CD4-positive, CD25-positive, alpha-beta regulatory T cell (primary cell): ENCODE results near the gene PAX9. TPM values are rescaled to one million over a fixed set of nuclear protein-coding genes. Genes with fewer than 3 reads are reported as not detected.

ENCODE experiments used
- ATAC-seq, 2 donors: fragments of 150-1000 bp; cut with Tn5 transposase; one replicate each; pipeline ENCODE4 v1.10.0; 2021; ENCODE audit warnings: low read depth in 2 of 2, moderate number of reproducible peaks in 2 of 2, moderate library complexity in 1 of 2
- DNase-seq, 3 donors: peaks; one replicate each; pipeline versions ENCODE4 v3.0.0 to v3.0.0-alpha.2; 2012 to 2022; ENCODE audit warnings: mixed read lengths in 1 of 3
- H3K27ac ChIP-seq: one replicate; pipeline ENCODE4 v1.7.0; 2013; ENCODE audit warnings: mild to moderate bottlenecking, low read length; ENCODE audit not compliant: insufficient read depth, poor library complexity, severe bottlenecking
- H3K27me3 ChIP-seq: one replicate; pipeline ENCODE4 v1.7.0; 2013; ENCODE audit warnings: low read length; ENCODE audit not compliant: control insufficient read depth, insufficient read depth
- H3K36me3 ChIP-seq: one replicate; pipeline ENCODE4 v1.7.0; 2013; ENCODE audit warnings: mild to moderate bottlenecking, low read length, moderate library complexity; ENCODE audit not compliant: control insufficient read depth, insufficient read depth
- H3K4me1 ChIP-seq: 2 replicates; pipeline ENCODE4 v1.7.0; 2013; ENCODE audit warnings: mild to moderate bottlenecking, low read length; ENCODE audit not compliant: insufficient read depth, control insufficient read depth, poor library complexity, severe bottlenecking
- H3K4me3 ChIP-seq: one replicate; pipeline ENCODE4 v1.7.0; 2013; ENCODE audit warnings: low read depth, mild to moderate bottlenecking, low read length, moderate library complexity
- H3K9me3 ChIP-seq, 2 experiments: 1 replicate in 1 of 2; 2 replicates in 1 of 2; pipeline ENCODE4 v1.7.0; 2013; ENCODE audit warnings: low read length in 2 of 2, mild to moderate bottlenecking in 1 of 2, moderate library complexity in 1 of 2; ENCODE audit not compliant: control insufficient read depth in 2 of 2
- H3K27ac Mint-ChIP-seq, 3 donors: one replicate each; pipeline ENCODE4 v1.8.0; 2020 to 2022; ENCODE audit warnings: mild to moderate bottlenecking in 3 of 3, mixed read lengths in 3 of 3, moderate library complexity in 2 of 3
- H3K27me3 Mint-ChIP-seq: one replicate; pipeline ENCODE4 v1.8.0; 2022; ENCODE audit warnings: mild to moderate bottlenecking, mixed read lengths
- H3K36me3 Mint-ChIP-seq: one replicate; pipeline ENCODE4 v1.8.0; 2020; ENCODE audit warnings: mixed read lengths
- H3K4me1 Mint-ChIP-seq, 4 donors: one replicate each; pipeline ENCODE4 v1.8.0; 2020 to 2022; ENCODE audit warnings: mixed read lengths in 4 of 4, mild to moderate bottlenecking in 1 of 4
- H3K4me3 Mint-ChIP-seq, 4 donors: one replicate each; pipeline ENCODE4 v1.8.0; 2020 to 2022; ENCODE audit warnings: mild to moderate bottlenecking in 4 of 4, mixed read lengths in 4 of 4, moderate library complexity in 3 of 4
- H3K9me3 Mint-ChIP-seq, 7 donors: one replicate each; pipeline ENCODE4 v1.8.0; 2020 to 2022; ENCODE audit warnings: mixed read lengths in 7 of 7, mild to moderate bottlenecking in 3 of 7, moderate library complexity in 2 of 7
- polyA plus RNA-seq, 4 donors: library from polyadenylated mRNA; unstranded; fragments of 300-500 nt; fragmentation: Illumina TruSeq; gene quantifications; one replicate each; pipeline ENCODE4 v1.2.3, GENCODE V29; 2021
- total RNA-seq: library from RNA; stranded (reverse); gene quantifications from one replicate; pipeline ENCODE4 v1.2.3, GENCODE V29; 2022

PAX9 gene
- total and polyA plus RNA-seq, 5 donors from 2014 or later = 0.14 to 0.46 (median 0.42) TPM; not detected in 1

GRCh38 chr14:36662543-36663403 is 1.1 kb downstream of the PAX9 start:
- Mint-ChIP-seq H3K36me3 (no peaks in the 10 kb centered on the region), H3K9me3 (peaks cover 0 to 13% (median 3%) of the 10 kb centered on the region in 7 donors), H3K4me3 (peak overlapping the region; percentile 21 to 65 (median 49)), H3K27me3 (peaks cover 89% of the 10 kb centered on the region), H3K4me1 (peaks cover 0 to 47% (median 30%) of the 10 kb centered on the region in 4 donors), H3K27ac (no peak overlapping the region)
- DNase-seq (no peak), ATAC-seq (no peak)
- Histone ChIP-seq H3K36me3 (no peaks in the 10 kb centered on the region), H3K27me3 (peaks cover 49% of the 10 kb centered on the region), H3K27ac (no peak overlapping the region), H3K4me3 (no peak overlapping the region), H3K4me1 (peaks cover 24% of the 10 kb centered on the region), H3K9me3 (peaks cover 0 to 2% of the 10 kb centered on the region in 2 experiments)

GRCh38 chr14:36663404-36664321 is 2.0 kb downstream of the PAX9 start:
- ATAC-seq = no peak
- peaks cover 0 to 2% of the 10 kb centered on the region in 2 experiments for H3K9me3 ChIP-seq

GRCh38 chr14:36664322-36665193 is 2.9 kb downstream of the PAX9 start:
- Mint-ChIP-seq H3K4me3 (peak overlapping the region; percentile 15 to 75 (median 70)), H3K9me3 (peaks cover 0 to 9% (median 3%) of the 10 kb centered on the region in 7 donors), H3K27ac (no peak overlapping the region), H3K27me3 (peaks cover 75% of the 10 kb centered on the region), H3K4me1 (peaks cover 0 to 39% (median 26%) of the 10 kb centered on the region in 4 donors), H3K36me3 (no peaks in the 10 kb centered on the region)
- peaks cover 53% of the 10 kb centered on the region for H3K27me3 ChIP-seq
- DNase-seq = no peak
- no peak overlapping the region for H3K4me3 ChIP-seq
- H3K27ac ChIP-seq = no peak overlapping the region
- H3K36me3 ChIP-seq = no peaks in the 10 kb centered on the region
- peaks cover 22% of the 10 kb centered on the region for H3K4me1 ChIP-seq
- no peak for ATAC-seq
- H3K9me3 ChIP-seq = peaks cover 0 to 2% of the 10 kb centered on the region in 2 experiments

More at GRCh38 chr14:36663404-36664321, 2.0 kb downstream of the PAX9 start:
- Histone ChIP-seq H3K27ac (no peak overlapping the region), H3K36me3 (no peaks in the 10 kb centered on the region), H3K4me3 (no peak overlapping the region), H3K4me1 (peaks cover 22% of the 10 kb centered on the region), H3K27me3 (peaks cover 52% of the 10 kb centered on the region)
- Mint-ChIP-seq H3K4me3 (peak overlapping the region; percentile 4 to 72 (median 62)), H3K4me1 (peaks cover 0 to 44% (median 29%) of the 10 kb centered on the region in 4 donors), H3K9me3 (peaks cover 0 to 13% (median 3%) of the 10 kb centered on the region in 7 donors), H3K27me3 (peaks cover 84% of the 10 kb centered on the region), H3K27ac (no peak overlapping the region), H3K36me3 (no peaks in the 10 kb centered on the region)
- no peak for DNase-seq

- Histone ChIP-seq H3K36me3 (no peaks in the 10 kb centered on the region), H3K4me1 (peaks cover 22% of the 10 kb centered on the region), H3K4me3 (no peak overlapping the region), H3K9me3 (no peaks in the 10 kb centered on the region), H3K27me3 (peaks cover 40% of the 10 kb centered on the region), H3K27ac (no peak overlapping the region)
- no peak for ATAC-seq
- Mint-ChIP-seq H3K4me3 (peak overlapping the region in 1 of 4 donors; percentile 40), H3K9me3 (peaks cover 0 to 6% (median 3%) of the 10 kb centered on the region in 7 donors), H3K27me3 (peaks cover 66% of the 10 kb centered on the region), H3K36me3 (no peaks in the 10 kb centered on the region), H3K4me1 (peaks cover 0 to 33% (median 21%) of the 10 kb centered on the region in 4 donors), H3K27ac (no peak overlapping the region)
- DNase-seq = no peak
Observed at GRCh38 chr14:36665887-36666415, 4.3 kb downstream of the PAX9 start.

- H3K27ac Mint-ChIP-seq = no peak overlapping the region
- peaks cover 0 to 6% (median 3%) of the 10 kb centered on the region in 7 donors for H3K9me3 Mint-ChIP-seq
- H3K27me3 ChIP-seq = peaks cover 40% of the 10 kb centered on the region
- no peak for DNase-seq
- no peak overlapping the region for H3K27ac ChIP-seq
- no peaks in the 10 kb centered on the region for H3K36me3 Mint-ChIP-seq
- ATAC-seq = no peak
- H3K4me1 ChIP-seq = peaks cover 21% of the 10 kb centered on the region
- peaks cover 60% of the 10 kb centered on the region for H3K27me3 Mint-ChIP-seq
- no peaks in the 10 kb centered on the region for H3K36me3 ChIP-seq
- H3K4me3 Mint-ChIP-seq = no peak overlapping the region
- H3K4me1 Mint-ChIP-seq = peaks cover 0 to 28% (median 17%) of the 10 kb centered on the region in 4 donors
- H3K4me3 ChIP-seq = no peak overlapping the region
- H3K9me3 ChIP-seq = no peaks in the 10 kb centered on the region
Observed at GRCh38 chr14:36666416-36667206, 5.0 kb downstream of the PAX9 start.

GRCh38 chr14:36667679-36668078 is 6.0 kb downstream of the PAX9 start:
- ATAC-seq (no peak), DNase-seq (no peak)
- Mint-ChIP-seq H3K27ac (no peak overlapping the region), H3K4me3 (no peak overlapping the region), H3K9me3 (peaks cover 0 to 6% (median 2%) of the 10 kb centered on the region in 7 donors), H3K4me1 (peaks cover 0 to 19% (median 13%) of the 10 kb centered on the region in 4 donors), H3K36me3 (no peaks in the 10 kb centered on the region), H3K27me3 (peaks cover 55% of the 10 kb centered on the region)
- Histone ChIP-seq H3K27ac (no peak overlapping the region), H3K9me3 (no peaks in the 10 kb centered on the region), H3K36me3 (no peaks in the 10 kb centered on the region), H3K27me3 (peaks cover 37% of the 10 kb centered on the region), H3K4me3 (no peak overlapping the region), H3K4me1 (peaks cover 14% of the 10 kb centered on the region)
